ENCODE results near the gene EPX.

GRCh38 chr17:58144801-58145200 is 47.7 kb upstream of the EPX start:
- TF ChIP-seq, protein P1, sequence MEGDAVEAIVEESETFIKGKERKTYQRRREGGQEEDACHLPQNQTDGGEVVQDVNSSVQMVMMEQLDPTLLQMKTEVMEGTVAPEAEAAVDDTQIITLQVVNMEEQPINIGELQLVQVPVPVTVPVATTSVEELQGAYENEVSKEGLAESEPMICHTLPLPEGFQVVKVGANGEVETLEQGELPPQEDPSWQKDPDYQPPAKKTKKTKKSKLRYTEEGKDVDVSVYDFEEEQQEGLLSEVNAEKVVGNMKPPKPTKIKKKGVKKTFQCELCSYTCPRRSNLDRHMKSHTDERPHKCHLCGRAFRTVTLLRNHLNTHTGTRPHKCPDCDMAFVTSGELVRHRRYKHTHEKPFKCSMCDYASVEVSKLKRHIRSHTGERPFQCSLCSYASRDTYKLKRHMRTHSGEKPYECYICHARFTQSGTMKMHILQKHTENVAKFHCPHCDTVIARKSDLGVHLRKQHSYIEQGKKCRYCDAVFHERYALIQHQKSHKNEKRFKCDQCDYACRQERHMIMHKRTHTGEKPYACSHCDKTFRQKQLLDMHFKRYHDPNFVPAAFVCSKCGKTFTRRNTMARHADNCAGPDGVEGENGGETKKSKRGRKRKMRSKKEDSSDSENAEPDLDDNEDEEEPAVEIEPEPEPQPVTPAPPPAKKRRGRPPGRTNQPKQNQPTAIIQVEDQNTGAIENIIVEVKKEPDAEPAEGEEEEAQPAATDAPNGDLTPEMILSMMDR (IDR thresholded peaks at IDR 0.05; ENCODE audit: insufficient read depth, low read length): no peak
- TF ChIP-seq REST (IDR thresholded peaks at IDR 0.05; ENCODE audit: insufficient replicate concordance, low read depth) (no peak), POLR2AphosphoS5 (IDR thresholded peaks at IDR 0.05; ENCODE audit: low read depth) (no peak), GABPA (IDR thresholded peaks at IDR 0.05; ENCODE audit: low read depth) (no peak)
